Memory B cell (primary cell): ENCODE measurements around the gene PIAS4.
A peak's percentile ranks its signal among the peaks of the same experiment; 100 is the strongest.

Experiments
- ATAC-seq: fragments of 150-1000 bp; cut with Tn5 transposase; 2 replicates; pipeline ENCODE4 v1.10.0; 2021; ENCODE audit warnings: low read depth, mild to moderate bottlenecking, moderate library complexity
- DNase-seq, 2 donors: peaks; one replicate each; pipeline ENCODE4 v3.0.0; 2022; ENCODE audit warnings: low spot score in 2 of 2
- H3K27ac Mint-ChIP-seq: one replicate; pipeline ENCODE4 v1.8.0; 2022; ENCODE audit warnings: mild to moderate bottlenecking, moderate library complexity, mixed read lengths
- H3K27me3 Mint-ChIP-seq: one replicate; pipeline ENCODE4 v1.8.0; 2022; ENCODE audit warnings: mixed read lengths
- H3K36me3 Mint-ChIP-seq: one replicate; pipeline ENCODE4 v1.8.0; 2022; ENCODE audit warnings: mild to moderate bottlenecking, mixed read lengths
- H3K4me1 Mint-ChIP-seq: one replicate; pipeline ENCODE4 v1.8.0; 2022; ENCODE audit warnings: mixed read lengths
- H3K4me3 Mint-ChIP-seq: one replicate; pipeline ENCODE4 v1.8.0; 2022; ENCODE audit warnings: mild to moderate bottlenecking, moderate library complexity, mixed read lengths
- H3K9me3 Mint-ChIP-seq: one replicate; pipeline ENCODE4 v1.8.0; 2022; ENCODE audit warnings: mixed read lengths

PIAS4 gene

DNA sequence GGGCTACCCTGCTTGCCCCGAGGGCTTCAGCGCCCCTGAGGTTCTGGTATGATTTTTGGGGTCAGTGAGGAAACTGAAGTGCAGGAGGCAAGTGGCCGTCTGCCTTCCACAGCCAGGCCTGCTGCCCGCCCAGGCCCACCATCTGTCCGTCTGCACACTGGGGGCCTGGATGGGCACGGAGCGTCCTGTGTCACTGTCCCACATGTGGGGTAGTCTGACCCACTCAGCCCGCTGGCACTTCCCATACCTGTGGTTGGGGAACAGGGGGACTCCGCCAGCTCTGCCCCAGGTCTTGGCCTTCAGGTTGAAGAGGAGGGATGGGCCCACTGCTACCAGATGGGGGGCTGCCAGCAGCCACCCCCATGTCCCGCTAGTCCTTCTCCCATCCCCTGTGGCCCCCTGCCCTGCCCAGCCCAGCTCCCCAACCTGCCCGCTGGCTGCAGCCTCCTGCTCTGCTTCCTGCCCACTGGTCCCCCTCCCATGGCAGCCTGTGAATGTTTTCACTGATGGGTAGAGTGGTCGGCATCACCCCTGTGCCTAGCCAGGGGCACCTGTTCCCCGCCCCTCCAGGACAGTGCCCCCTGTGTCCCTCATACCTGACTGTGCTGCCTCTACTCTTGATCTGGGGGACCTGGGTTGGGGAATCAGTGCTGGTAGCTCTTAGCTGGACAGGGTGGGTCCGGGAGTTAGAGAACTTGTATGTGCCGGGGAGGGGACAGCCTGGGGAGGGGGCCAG, 9.5 kb downstream of the PIAS4 start:
- Mint-ChIP-seq H3K9me3 (peaks cover 2% of the 10 kb centered on the region), H3K4me1 (peaks cover 13% of the 10 kb centered on the region), H3K4me3 (peak overlapping the region; percentile 21), H3K27me3 (no peaks in the 10 kb centered on the region), H3K36me3 (peaks cover 16% of the 10 kb centered on the region), H3K27ac (peak overlapping the region; percentile 63)
- ATAC-seq (no peak), DNase-seq (no peak)

DNA sequence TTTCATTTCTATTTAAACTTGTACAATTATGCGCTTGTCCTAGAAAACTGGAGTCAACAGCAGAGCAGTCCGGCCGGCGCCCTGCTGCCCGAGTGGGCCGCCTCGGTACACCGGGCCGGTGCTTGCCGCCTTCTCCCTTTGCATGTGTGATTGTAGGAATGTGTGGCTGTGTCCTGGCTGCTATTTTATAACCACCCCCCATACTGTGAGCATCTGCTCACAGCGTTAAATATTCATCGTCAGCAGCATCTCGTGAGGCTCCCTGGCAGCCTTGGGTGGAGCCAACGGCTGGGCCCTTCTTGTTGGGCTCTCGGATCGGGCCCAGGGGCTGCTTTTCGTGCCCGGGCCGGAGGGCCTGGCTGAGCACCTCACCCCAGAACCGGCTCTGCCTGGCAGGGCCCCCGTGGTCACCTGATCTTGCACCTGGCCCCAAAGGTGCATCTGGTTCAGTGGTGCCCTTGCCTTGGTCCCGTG, 10.6 kb downstream of the PIAS4 start:
- Mint-ChIP-seq H3K4me3 (no peak overlapping the region), H3K27me3 (no peaks in the 10 kb centered on the region), H3K9me3 (peaks cover 3% of the 10 kb centered on the region), H3K4me1 (peaks cover 11% of the 10 kb centered on the region), H3K27ac (no peak overlapping the region), H3K36me3 (peaks cover 14% of the 10 kb centered on the region)
- DNase-seq: no peak
- no peak for ATAC-seq

DNA sequence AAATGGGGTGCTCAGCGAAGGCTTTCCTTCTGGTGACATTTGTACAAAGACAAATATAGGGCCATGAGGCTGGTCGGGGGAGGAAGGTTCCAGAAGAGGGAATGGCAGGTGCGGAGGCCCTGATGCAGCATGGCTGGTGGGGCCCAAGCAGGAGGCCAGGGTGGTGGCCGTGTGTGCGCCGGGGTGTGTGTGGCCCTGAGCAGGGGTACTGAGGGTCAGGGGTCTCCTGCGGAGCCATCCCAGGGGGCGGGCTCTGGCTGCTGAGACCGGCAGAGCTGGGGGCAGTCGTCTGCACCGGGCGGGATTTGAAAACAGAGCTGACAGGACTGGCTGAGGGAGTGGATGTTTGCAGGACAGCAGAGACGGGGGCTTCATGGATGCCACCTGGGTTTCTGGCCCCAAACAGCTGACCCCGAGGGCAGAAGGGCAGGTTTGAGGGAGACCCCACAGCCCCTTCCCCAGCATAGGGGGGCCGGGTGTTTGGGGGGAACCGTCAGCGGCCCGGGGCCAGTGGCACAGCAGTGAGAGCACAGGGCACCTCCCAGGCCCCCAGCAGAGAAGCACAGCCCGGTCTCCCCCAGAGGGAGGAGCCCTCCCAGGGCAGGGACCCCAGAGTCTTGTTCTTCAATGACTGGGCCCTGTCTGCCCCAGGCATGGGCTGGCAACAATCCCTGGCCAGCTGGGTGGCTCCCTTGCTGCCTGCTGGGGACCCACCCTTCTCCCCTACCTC, 11.4 kb downstream of the PIAS4 start:
- no peak overlapping the region for H3K27ac Mint-ChIP-seq
- DNase-seq (no peak), ATAC-seq (no peak)
- H3K4me3 Mint-ChIP-seq: no peak overlapping the region
- no peaks in the 10 kb centered on the region for H3K27me3 Mint-ChIP-seq
- H3K4me1 Mint-ChIP-seq: peaks cover 11% of the 10 kb centered on the region
- peaks cover 14% of the 10 kb centered on the region for H3K36me3 Mint-ChIP-seq
- peaks cover 3% of the 10 kb centered on the region for H3K9me3 Mint-ChIP-seq

DNA sequence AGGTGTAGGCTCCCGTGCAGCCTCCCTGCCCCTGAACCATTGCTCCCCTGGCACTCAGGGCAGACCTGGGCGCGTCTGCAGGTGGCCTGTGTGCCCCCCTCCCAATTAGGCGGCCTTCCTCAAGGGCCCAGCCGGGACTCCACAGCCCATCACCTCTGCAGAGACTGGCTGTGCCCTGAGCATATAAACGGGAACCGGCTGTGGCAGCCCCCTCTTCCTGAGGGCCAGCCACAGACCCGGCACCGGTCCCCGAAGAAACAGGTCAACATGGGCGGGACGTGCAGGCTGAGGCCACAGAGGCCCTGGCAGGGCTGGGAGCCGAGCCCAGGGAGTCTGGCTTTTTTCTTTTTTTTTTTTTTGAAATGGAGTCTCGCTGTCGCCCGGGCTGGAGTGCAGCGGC, 12.0 kb downstream of the PIAS4 start:
- Mint-ChIP-seq H3K27me3 (no peaks in the 10 kb centered on the region), H3K27ac (no peak overlapping the region), H3K9me3 (peaks cover 3% of the 10 kb centered on the region), H3K36me3 (peaks cover 17% of the 10 kb centered on the region), H3K4me1 (peaks cover 9% of the 10 kb centered on the region), H3K4me3 (no peak overlapping the region)
- ATAC-seq: no peak
- DNase-seq: no peak

DNA sequence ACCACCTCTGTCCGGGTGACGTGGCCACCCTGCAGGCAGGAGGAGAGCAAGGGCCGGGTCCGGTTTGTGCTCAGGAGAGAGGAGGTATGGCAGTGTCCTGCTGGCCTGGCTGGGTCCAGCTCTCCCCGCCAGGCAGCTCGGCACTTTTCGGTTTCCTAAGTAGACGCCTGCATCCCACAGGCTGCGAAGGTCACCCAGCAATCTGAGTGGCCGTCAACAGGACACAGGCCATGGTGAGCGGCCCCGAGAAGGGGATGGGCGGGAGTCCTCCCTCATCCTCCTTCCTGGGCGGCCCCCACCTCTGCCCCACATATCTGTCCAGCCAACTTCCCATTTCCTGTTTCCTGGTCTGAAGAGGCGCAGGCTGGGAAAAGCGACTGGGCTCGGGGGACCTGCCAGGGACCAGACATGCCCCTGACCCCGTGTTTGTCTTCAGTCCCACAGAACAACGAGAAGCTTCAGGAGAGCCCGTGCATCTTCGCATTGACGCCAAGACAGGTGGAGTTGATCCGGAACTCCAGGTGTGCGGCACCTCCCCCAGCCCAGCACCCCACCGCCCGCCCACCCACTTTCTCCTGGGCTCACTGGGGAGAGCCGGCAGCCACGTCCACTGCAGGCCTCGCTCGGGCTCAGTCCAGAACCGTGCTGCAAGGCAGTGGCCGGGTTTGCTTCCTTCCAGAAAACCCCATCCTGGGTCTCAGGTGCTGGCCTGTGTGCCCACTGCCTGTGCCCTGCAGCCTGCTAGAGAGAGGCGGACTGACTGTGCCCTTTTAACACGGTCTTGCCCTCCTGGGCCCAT, 16.3 kb downstream of the PIAS4 start:
- peaks cover 7% of the 10 kb centered on the region for H3K36me3 Mint-ChIP-seq
- peaks cover 5% of the 10 kb centered on the region for H3K4me1 Mint-ChIP-seq
- no peak overlapping the region for H3K4me3 Mint-ChIP-seq
- DNase-seq: no peak
- no peak for ATAC-seq
- H3K27me3 Mint-ChIP-seq: no peaks in the 10 kb centered on the region
- H3K27ac Mint-ChIP-seq: no peak overlapping the region
- H3K9me3 Mint-ChIP-seq: peaks cover 3% of the 10 kb centered on the region

DNA sequence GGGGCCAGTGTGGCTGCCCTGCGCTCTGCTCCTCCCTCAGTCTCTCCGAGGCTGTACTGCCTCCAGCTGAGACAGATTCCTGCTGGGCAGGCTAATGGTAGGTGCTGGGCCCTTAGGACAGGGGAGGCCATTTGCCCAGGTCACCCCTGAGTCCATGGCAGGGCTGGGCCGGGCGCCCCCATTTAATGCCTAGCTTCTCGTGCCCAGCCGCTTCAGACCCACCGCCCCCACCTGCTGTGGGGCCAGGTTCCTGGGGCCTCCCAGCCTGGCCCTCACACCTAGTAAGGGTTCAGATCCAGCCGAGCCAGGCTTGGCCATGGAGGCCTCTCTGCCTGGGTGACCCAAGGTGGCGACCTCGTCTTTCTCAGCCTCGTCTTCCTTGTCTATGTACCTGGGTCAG, 17.8 kb downstream of the PIAS4 start:
- peaks cover 3% of the 10 kb centered on the region for H3K9me3 Mint-ChIP-seq
- peaks cover 5% of the 10 kb centered on the region for H3K4me1 Mint-ChIP-seq
- H3K36me3 Mint-ChIP-seq: peaks cover 11% of the 10 kb centered on the region
- no peaks in the 10 kb centered on the region for H3K27me3 Mint-ChIP-seq
- H3K27ac Mint-ChIP-seq: no peak overlapping the region
- DNase-seq: no peak
- ATAC-seq: no peak
- no peak overlapping the region for H3K4me3 Mint-ChIP-seq

DNA sequence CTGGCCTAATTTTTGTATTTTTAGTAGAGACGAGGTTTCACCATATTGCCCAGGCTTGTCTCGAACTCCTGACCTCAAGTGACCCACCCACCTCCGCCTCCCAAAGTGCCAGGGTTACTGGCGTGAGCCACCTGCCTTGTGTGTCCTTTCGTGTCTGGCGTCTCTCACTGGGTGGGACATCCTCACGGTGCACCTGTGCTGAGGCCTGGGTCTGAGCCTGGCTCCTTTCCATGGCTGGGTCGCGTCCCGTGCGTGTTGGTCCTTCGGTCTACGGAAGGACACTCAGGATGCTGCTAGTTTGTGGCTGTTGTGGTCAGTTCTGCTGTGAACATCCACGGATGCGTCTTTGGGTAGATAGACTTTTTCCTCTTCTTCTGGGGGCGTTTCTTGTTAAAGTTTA, 19.6 kb downstream of the PIAS4 start:
- H3K4me3 Mint-ChIP-seq: no peak overlapping the region
- ATAC-seq: no peak
- H3K9me3 Mint-ChIP-seq: peaks cover under 1% of the 10 kb centered on the region
- H3K36me3 Mint-ChIP-seq: peaks cover 8% of the 10 kb centered on the region
- H3K27me3 Mint-ChIP-seq: no peaks in the 10 kb centered on the region
- DNase-seq: no peak
- H3K4me1 Mint-ChIP-seq: peaks cover 3% of the 10 kb centered on the region
- no peak overlapping the region for H3K27ac Mint-ChIP-seq

DNA sequence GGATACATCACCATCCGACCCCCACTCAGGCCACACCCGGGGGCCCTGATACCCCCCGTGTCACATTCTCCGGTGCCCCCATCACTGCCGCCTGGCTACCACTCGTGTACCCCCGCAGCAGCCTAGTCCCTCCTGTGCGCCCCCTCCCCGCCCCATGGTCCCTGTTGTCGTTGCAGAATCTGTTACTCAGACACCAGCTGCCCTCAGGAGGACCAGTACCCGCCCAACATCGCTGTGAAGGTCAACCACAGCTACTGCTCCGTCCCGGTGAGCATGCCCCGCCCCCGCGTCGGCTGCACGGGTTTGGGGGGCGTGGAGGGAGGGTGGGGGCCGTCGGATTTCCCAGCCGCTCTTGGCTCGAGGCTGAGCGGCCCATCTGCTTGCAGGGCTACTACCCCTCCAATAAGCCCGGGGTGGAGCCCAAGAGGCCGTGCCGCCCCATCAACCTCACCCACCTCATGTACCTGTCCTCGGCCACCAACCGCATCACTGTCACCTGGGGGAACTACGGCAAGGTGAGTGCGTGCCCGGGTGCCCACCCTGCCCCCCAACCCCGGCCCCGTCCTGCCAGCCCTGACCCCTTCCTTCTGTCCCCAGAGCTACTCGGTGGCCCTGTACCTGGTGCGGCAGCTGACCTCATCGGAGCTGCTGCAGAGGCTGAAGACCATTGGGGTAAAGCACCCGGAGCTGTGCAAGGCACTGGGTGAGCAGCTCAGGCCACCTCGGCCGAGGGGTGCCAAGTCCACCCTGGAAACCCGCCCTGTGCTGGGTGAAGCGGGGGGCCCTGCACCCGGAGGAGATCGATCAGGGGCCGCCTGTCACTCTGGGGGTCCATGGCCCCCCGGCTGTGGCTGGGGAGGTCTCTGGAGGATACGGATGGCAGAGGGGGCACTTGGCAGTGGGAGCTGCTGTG, 21.1 kb downstream of the PIAS4 start:
- Mint-ChIP-seq H3K9me3 (no peaks in the 10 kb centered on the region), H3K4me1 (peaks cover 3% of the 10 kb centered on the region), H3K27me3 (no peaks in the 10 kb centered on the region), H3K4me3 (no peak overlapping the region), H3K27ac (no peak overlapping the region), H3K36me3 (peaks cover 7% of the 10 kb centered on the region)
- no peak for ATAC-seq
- DNase-seq: no peak

DNA sequence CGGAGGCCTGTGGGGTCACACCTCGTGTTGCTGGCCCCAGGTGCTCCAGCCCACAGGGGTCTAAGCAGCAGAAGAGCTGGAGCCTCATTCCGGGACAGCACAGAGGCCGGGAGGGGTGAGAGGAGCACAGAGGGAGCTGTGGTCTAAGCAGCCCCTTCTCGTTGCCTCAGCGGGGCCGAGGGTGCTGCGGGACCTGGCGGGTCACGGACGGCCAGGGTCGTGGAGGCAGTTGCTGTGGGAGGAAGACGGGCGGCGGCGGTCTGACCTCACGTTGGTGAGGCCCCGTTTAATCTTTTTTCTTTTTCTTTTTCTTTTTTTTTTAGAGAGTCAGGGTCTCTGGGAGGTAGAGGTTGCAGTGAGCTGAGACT, 21.7 kb downstream of the PIAS4 start:
- ATAC-seq (no peak), DNase-seq (no peak)
- Mint-ChIP-seq H3K27ac (no peak overlapping the region), H3K9me3 (no peaks in the 10 kb centered on the region), H3K27me3 (no peaks in the 10 kb centered on the region), H3K36me3 (peaks cover 7% of the 10 kb centered on the region), H3K4me3 (no peak overlapping the region), H3K4me1 (peaks cover 3% of the 10 kb centered on the region)

DNA sequence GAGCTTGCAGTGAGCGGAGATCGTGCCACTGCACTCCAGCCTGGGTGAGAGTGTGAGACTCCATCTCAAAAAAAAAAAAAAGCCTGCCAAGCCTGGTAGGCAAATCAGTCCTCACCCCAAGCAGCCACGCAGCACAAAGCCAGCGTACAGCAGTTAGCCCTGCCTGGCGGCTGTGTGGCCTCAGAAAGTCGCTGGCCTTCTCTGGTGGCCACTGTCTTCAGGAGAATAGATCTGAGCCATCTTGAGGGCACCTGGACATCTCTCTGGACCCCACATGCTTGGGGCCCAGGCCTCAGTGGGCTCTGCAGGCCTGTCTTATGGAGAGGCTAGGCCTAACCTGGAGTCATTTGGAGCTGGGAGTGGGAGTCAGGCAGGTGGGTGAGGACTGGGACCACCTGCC, 23.0 kb downstream of the PIAS4 start:
- ATAC-seq: no peak
- DNase-seq: no peak
- Mint-ChIP-seq H3K27me3 (no peaks in the 10 kb centered on the region), H3K36me3 (peaks cover 5% of the 10 kb centered on the region), H3K4me3 (no peak overlapping the region), H3K4me1 (peaks cover 3% of the 10 kb centered on the region), H3K9me3 (no peaks in the 10 kb centered on the region), H3K27ac (no peak overlapping the region)

DNA sequence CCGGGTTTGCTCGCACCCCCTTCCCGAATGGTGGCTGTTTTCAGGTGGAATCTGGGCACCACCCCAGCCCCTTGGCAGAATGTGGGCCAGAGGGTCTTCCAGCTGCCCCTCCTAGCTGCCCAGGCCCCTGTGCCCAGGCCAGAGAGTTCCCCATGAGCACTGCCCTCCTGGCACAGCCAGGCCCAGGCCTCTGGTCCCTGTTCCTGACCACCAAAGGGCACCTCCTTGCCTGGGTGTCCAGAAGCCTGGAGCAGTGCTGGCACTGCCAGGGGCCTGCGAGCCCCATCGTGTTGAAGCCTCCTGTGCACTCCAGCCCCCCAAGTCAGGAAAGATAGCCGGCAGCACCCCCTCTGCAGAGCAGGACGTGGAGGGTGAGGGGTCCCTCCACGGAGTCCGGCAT, 23.4 kb downstream of the PIAS4 start:
- Mint-ChIP-seq H3K4me3 (no peak overlapping the region), H3K4me1 (peaks cover 3% of the 10 kb centered on the region), H3K9me3 (no peaks in the 10 kb centered on the region), H3K36me3 (peaks cover 5% of the 10 kb centered on the region), H3K27me3 (no peaks in the 10 kb centered on the region), H3K27ac (no peak overlapping the region)
- DNase-seq (no peak), ATAC-seq (no peak)

DNA sequence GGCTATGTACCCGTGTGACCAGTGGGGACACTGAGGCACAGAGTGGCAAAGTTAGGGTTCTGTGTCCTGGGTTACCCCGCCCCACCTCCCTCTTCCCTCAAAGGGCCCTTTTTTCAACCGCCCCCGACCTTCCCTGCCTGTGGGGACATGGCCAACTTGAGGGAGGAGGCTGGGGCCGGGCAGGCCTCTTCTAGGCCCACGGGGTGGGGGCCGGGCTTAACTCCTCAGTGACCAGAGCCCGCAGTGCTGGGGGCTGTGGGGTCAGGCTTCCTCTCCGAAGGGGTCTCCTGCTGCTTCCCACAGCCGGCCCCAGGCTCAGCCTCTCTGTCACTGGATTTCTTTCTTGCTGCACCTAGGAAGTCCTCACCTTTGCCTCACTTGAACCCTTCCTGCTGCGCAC, 23.9 kb downstream of the PIAS4 start:
- H3K4me3 Mint-ChIP-seq: no peak overlapping the region
- peak overlapping the region; percentile 42 for H3K27ac Mint-ChIP-seq
- peaks cover 3% of the 10 kb centered on the region for H3K4me1 Mint-ChIP-seq
- ATAC-seq: no peak
- H3K9me3 Mint-ChIP-seq: no peaks in the 10 kb centered on the region
- H3K27me3 Mint-ChIP-seq: no peaks in the 10 kb centered on the region
- peaks cover 5% of the 10 kb centered on the region for H3K36me3 Mint-ChIP-seq
- no peak for DNase-seq

DNA sequence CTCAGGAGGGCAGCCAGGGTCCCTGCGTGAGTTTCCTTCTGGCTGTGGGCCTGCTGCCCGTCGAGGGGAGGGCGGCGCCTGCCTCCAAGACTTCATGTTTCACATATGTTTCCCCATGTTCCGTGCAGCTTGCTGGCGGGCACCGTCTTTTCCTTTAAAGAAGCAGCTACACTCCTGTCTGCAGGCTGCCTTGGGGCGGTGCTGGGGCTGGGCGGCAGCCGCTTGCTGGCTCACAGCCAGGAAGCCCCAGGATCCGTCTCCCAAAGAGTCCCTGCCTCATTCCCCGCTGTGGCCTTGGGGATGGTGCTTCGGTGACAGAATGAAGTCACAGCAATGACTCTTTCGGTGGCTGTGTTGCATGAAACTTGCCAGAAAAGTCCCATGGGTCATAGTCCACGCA, 24.9 kb downstream of the PIAS4 start:
- Mint-ChIP-seq H3K9me3 (no peaks in the 10 kb centered on the region), H3K27ac (no peak overlapping the region), H3K27me3 (no peaks in the 10 kb centered on the region), H3K36me3 (peaks cover 5% of the 10 kb centered on the region), H3K4me1 (no peaks in the 10 kb centered on the region), H3K4me3 (no peak overlapping the region)
- ATAC-seq: no peak
- DNase-seq: no peak
